22Rv1 (cell line): ENCODE results near the gene COX8A.
A peak's percentile ranks its signal among the peaks of the same experiment; 100 is the strongest.

Experiments used
- H3K27ac ChIP-seq: fragments of 450-650 bp; 2 replicates; pipeline ENCODE4 v1.5.1; 2017
- CTCF ChIP-seq: fragments of 450-650 bp; IDR thresholded peaks from 2 replicates; pipeline ENCODE4 v1.5.1; 2017; ENCODE audit warnings: mild to moderate bottlenecking
- ZFX ChIP-seq: fragments of 450-650 bp; IDR thresholded peaks from 2 replicates; pipeline ENCODE4 v1.6.1; 2017; ENCODE audit warnings: antibody characterized with exemption, borderline replicate concordance

The COX8A gene

GRCh38 chr11:64003807-64004589 is 29.6 kb downstream of the COX8A start:
- TF ChIP-seq ZFX (no peak), CTCF (no peak)
- H3K27ac ChIP-seq = peak overlapping the region; percentile 61

- H3K27ac ChIP-seq = peak overlapping the region; percentile 61
- no peak for TF ChIP-seq CTCF
- TF ChIP-seq ZFX = no peak
These were observed 30.2 kb downstream of the COX8A start for GRCh38 chr11:64004590-64004984.

GRCh38 chr11:64005691-64006090 is 31.3 kb downstream of the COX8A start:
- TF ChIP-seq ZFX (no peak), CTCF (no peak)
- peak overlapping the region; percentile 94; the same call in 1 of the 2 replicates for H3K27ac ChIP-seq

- TF ChIP-seq ZFX (no peak), CTCF (no peak)
- H3K27ac ChIP-seq = peak overlapping the region; percentile 94
These were observed 32.0 kb downstream of the COX8A start for GRCh38 chr11:64006398-64006797.

- TF ChIP-seq CTCF (no peak; the same call in 1 of the 2 replicates), ZFX (no peak)
These were observed 32.8 kb downstream of the COX8A start for GRCh38 chr11:64007160-64007628.

GRCh38 chr11:64007629-64008282 is 33.3 kb downstream of the COX8A start:
- peak overlapping the region; percentile 94 for H3K27ac ChIP-seq
- TF ChIP-seq CTCF (peak; percentile 32), ZFX (no peak)

More at GRCh38 chr11:64007160-64007628, 32.8 kb downstream of the COX8A start:
- peak overlapping the region; percentile 94 for H3K27ac ChIP-seq
